Measurements from ENCODE around the gene LRIG3. TPM values are rescaled to one million over a fixed set of nuclear protein-coding genes. Genes with fewer than 3 reads are reported as not detected.

The LRIG3 gene
- total and polyA plus RNA-seq, 9 of the 15 experiments (the other 6 are each of a cell fraction or from before 2014, with no cell fraction given): 0.18 TPM; not detected in 8

GRCh38 chr12:58893495-58893894, 26.8 kb downstream of the LRIG3 start (continued):
- TF ChIP-seq TAF7 (tag; IDR thresholded peaks at IDR 0.05) (no peak), FOXA1 (IDR thresholded peaks at IDR 0.05; ENCODE audit: borderline replicate concordance) (no peak), HMGN3 (IDR thresholded peaks at IDR 0.05; ENCODE audit: borderline replicate concordance, extremely low read depth, insufficient read length, low read depth, low read length) (no peak), CAMTA2 (CRISPR knock-in tag; conservative IDR thresholded peaks at IDR 0.05) (no peak), ZNF583 (CRISPR knock-in tag; IDR thresholded peaks at IDR 0.05) (no peak), SMARCA4 (IDR thresholded peaks at IDR 0.05) (no peak)

GRCh38 chr12:58889557-58889956, 30.7 kb downstream of the LRIG3 start:
- no peaks in the 10 kb centered on the region for H4K20me1 ChIP-seq (replicated peaks; ENCODE audit: control insufficient read depth, insufficient read depth, low read length)
- POLR2A ChIA-PET: no interaction called here
- H2AFZ ChIP-seq (ENCODE audit: low read depth, low read length): no peak overlapping the region
- intact Hi-C loops (cut with micrococcal nuclease): no loop called here
- WGBS (ENCODE audit: insufficient coverage, low coverage, missing lambda C conversion rate): 1% methylated on average over 6 of the region's 6 CpGs
- no peak overlapping the region for H3K4me2 ChIP-seq (ENCODE audit: insufficient read depth, low read length)
- no peak for DNase-seq (ENCODE audit: extremely low read depth in 1 of 4, low spot score in 3 of 4)
- BruUV-seq (replicated peaks): no TSS peak
- no peaks in the 10 kb centered on the region; the same call in 1 of the 2 replicates for H3K9me3 ChIP-seq (replicated peaks; ENCODE audit: control insufficient read depth, insufficient read depth, low read depth, low read length)
- no peaks in the 10 kb centered on the region for H3K27me3 ChIP-seq (ENCODE audit: control insufficient read depth in 2 of 2, insufficient read depth in 2 of 2, low read length in 2 of 2)
- no peak for FAIRE-seq
- in situ Hi-C loops (cut with MboI): no loop called here
- H3K9ac ChIP-seq (ENCODE audit: insufficient read depth in 1 of 2, low read depth in 2 of 2, low read length in 2 of 2): no peak overlapping the region
- CTCF ChIA-PET (ENCODE audit: low intra/inter-chr PET ratio): no interaction called here
- H3K4me3 ChIP-seq: no peak overlapping the region
- no peak for ATAC-seq
- no peak overlapping the region for H3K27ac ChIP-seq (ENCODE audit: extremely low read depth, low read depth, low read length)
- H3K4me1 ChIP-seq (replicated peaks in 1 of 2; ENCODE audit: control insufficient read depth in 2 of 2, insufficient read depth in 2 of 2, low read length in 2 of 2): no peaks in the 10 kb centered on the region
- H3K9me1 ChIP-seq (ENCODE audit: control insufficient read depth, insufficient read depth, low read length): no peaks in the 10 kb centered on the region
- no peaks in the 10 kb centered on the region for H3K36me3 ChIP-seq (ENCODE audit: control insufficient read depth, insufficient read depth, low read length)
- no peaks in the 10 kb centered on the region for H3K79me2 ChIP-seq (ENCODE audit: control insufficient read depth, insufficient read depth, low read length)
- TF ChIP-seq XRCC5 (IDR thresholded peaks at IDR 0.05; ENCODE audit: low read depth, low read length) (no peak), AFF4 (CRISPR knock-in tag; IDR thresholded peaks at IDR 0.05) (no peak), CHD2 (IDR thresholded peaks at IDR 0.05; ENCODE audit: low read depth, low read length) (no peak), STAT5A (IDR thresholded peaks at IDR 0.05; ENCODE audit: borderline replicate concordance, low read length) (no peak), BRF2 (IDR thresholded peaks at IDR 0.05; ENCODE audit: borderline replicate concordance, insufficient read depth, insufficient read length) (no peak), L3MBTL2 (IDR thresholded peaks at IDR 0.05) (no peak), CHD1 (IDR thresholded peaks at IDR 0.05; ENCODE audit: low read length) (no peak), CBFB (CRISPR knock-in tag; IDR thresholded peaks at IDR 0.05) (no peak), ZNF431 (CRISPR knock-in tag; IDR thresholded peaks at IDR 0.05) (no peak), ZBTB7A (IDR thresholded peaks at IDR 0.05; ENCODE audit: borderline replicate concordance, control insufficient read depth, low read depth, low read length) (no peak), SLC30A9 (CRISPR knock-in tag; IDR thresholded peaks at IDR 0.05) (no peak), MEIS2 (IDR thresholded peaks at IDR 0.05; ENCODE audit: partially characterized antibody) (no peak), ZNF75A (CRISPR knock-in tag; IDR thresholded peaks at IDR 0.05) (no peak), CXXC5 (CRISPR knock-in tag; IDR thresholded peaks at IDR 0.05) (no peak), TCF7L2 (IDR thresholded peaks at IDR 0.05; ENCODE audit: low read depth, low read length) (no peak)

All from K562 (cell line).